Testis (tissue), 2 donors: ENCODE results near the gene FREY1.

ENCODE experiments used
- CTCF ChIP-seq, 3 experiments: fragments of 450-650 bp in 2 of 3; fragments of 200-600 bp in 1 of 3; sonication (generic) in 1 of 3; IDR thresholded peaks; one replicate each; pipeline ENCODE4 v1.5.1; 2016 to 2019; ENCODE audit warnings: antibody characterized with exemption in 3 of 3, mild to moderate bottlenecking in 2 of 3, moderate library complexity in 1 of 3
- POLR2A ChIP-seq: fragments of 450-650 bp; IDR thresholded peaks from one replicate; pipeline ENCODE4 v1.6.1; 2017; ENCODE audit warnings: antibody characterized with exemption, mild to moderate bottlenecking, moderate library complexity

DNA sequence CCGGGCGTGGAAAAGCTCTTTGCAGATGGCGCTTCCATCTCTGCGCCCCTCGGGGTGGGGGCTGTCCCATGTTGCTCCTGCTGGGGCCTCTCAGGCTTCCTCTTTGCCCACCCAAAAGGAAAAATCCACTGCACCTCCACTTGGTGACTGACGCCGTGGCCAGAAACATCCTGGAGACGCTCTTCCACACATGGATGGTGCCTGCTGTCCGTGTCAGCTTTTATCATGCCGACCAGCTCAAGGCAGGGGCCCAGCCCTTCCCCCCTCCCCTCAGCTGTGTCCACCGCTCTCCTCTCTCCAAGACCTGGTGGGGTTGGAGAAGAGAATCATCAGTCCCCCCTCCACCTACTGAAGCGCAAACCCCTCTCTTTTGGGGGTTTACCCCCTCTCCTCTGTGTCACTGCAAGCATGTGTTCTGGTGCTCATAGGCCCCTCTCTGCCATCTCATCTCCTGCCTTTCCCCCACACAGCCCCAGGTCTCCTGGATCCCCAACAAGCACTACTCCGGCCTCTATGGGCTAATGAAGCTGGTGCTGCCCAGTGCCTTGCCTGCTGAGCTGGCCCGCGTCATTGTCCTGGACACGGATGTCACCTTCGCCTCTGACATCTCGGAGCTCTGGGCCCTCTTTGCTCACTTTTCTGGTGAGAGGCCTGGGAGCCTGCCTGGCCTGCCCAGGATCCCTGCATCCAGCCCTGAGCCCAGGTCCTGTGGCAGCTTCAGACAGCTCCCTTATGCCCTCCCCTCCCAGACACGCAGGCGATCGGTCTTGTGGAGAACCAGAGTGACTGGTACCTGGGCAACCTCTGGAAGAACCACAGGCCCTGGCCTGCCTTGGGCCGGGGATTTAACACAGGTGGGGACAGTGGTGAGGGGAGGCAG is 17.2 kb upstream of the FREY1 start:
- TF ChIP-seq CTCF (IDR thresholded peaks at IDR 0.05) (no peak), POLR2A (no peak)
